ENCODE measurements around the gene ADORA1.

Gene ADORA1

DNA sequence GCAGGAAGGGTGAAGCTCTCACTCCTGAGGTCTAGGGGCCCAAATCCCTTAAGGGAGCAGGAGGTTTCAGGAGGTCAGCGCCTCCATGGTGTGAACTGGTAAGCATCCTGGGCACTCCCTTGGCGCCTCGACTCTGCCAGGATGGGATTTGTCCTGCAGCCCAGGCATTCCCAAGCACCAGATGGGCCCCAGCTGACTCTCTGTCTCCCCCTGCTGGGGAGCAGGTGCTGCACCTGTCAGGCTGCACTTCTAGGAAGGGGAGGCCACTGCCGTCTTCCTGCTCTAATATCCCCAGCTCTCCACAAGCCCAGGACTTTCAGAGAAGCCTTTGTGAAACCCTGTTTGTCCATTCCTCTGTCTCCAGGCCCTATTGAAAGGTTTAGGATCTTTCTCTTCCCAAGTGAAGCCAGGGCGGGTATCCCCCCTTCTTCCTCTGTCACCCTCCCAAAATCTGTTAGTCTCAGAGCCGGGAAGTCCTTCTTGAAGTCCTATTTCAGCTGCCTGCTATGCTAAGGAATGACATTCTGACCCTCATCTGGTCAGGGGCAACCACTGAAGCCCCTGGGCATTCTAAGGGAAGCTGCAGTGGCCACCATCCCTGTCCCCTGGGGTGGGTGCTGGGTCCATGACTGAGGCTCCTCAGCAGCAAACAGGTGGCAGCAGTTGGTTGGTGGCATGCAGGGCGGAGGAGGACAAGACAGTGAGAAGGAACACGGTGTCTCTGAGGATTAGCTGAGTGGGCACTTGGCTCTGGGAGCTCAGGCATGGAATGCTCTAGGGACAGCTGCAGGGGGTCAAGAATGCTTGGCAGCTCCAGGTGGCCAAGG is 44.9 kb downstream of the ADORA1 start:
- peak; percentile 18 to 28 for DNase-seq (ENCODE audit: low read depth in 2 of 2)

DNA sequence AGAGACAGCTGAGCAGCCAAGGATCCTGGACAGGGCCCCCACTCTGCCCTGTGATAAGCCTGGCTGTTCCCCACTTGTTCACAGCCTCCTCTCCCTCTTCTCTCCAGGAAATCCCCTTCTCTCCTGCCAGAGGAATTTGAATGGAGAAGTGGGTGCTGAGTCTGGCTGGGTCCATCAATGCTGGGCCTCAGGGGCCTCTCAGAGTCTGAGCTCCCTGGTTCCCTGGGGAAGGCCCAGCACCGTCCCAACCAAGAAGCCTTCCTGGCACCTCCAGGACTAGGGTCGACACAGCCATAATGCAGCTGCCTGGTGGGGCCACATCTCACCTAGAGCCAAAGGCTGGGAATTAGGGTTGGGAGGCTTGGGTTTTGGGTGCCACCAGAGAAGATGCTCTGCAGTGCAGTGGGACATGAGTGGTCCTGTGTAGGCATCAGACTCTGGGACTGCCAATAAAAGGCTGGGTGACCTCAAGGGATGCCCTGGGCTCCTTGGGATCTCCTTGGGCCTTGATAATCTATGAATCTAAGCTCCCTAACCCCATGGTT is 45.6 kb downstream of the ADORA1 start:
- DNase-seq (ENCODE audit: low read depth in 2 of 2) = no peak

DNA sequence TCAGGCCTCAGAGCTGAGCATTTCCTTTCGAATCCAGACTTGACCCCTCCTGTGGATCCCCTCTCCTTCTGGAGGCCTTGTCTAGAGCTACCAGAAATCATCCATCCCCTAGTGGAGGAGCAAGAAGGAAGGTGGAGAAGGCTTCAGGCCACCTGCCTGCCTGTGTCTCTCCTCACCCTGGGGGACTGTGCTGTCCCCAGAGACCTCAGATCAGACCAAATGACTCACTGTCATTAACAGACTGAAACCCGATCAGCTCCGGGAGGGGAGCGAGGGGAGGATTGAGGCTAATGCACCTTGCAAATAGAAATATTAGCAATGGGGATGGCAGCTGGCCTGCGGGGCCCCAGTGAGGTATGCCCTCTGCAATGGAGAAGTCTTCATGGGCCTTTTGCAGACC is 46.0 kb downstream of the ADORA1 start:
- DNase-seq (ENCODE audit: low read depth in 2 of 2) = no peak

DNA sequence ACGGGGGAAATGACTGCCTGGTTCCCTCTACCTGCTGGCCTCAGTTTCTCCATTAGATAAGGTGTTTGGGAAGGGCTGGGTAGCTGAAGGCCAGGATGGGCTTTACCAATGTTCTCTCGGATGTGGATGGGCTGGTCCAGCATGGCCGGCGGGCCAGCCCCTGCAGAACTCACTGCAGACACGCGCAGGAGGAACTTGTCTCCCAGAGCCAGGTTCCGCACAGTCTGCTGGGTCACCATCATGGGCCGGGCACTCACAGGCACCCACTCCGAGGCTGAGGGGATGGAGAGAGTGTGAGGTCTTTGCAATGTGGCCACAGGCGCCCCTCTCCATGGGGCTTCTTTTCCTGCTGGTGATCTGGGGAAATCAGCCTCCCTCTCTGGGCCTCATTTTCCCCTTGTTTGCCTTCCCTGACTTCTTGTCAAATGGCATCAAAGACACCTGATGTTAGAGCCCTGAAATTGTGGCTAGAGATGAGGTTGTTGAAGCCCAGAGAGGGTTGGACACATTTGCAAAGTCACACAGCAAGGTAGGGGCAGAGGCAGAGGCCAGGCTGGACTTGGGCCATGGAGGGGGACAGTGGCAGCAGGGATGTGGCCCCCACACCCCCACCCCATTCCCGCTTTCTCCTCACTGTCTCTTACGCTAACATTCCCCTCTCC is 46.9 kb downstream of the ADORA1 start:
- DNase-seq (ENCODE audit: low read depth in 2 of 2) = no peak

GRCh38 chr1:203175237-203175826 is 47.8 kb downstream of the ADORA1 start, which contains the start of gene MYBPH:
Gene MYBPH (minus strand): TSS chr1:203175826. CDS start chr1:203175755, 71 bp downstream.
- DNase-seq (ENCODE audit: low read depth in 2 of 2) = no peak

DNA sequence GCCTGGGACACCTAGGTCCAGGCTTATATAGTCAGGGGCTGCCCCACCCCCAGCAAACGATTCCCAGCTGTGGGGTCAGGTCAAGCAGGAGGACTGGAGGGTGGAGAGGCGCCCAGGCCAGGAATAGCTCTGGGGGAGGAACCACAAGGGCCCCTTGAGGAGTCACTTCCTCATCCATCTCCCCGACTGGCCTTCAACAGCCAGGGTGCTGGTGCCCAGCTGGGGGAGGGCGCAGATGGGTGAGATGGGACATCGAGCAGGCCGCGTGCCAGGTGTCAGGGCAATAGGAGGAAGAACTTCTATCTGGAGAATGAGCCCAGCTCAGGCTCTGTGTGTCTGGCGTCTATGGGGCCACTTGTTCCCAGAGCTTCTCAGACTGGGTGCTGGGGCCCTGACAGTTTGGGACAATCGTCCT is 48.3 kb downstream of the ADORA1 start:
- DNase-seq (ENCODE audit: low read depth in 2 of 2) = no peak

DNA sequence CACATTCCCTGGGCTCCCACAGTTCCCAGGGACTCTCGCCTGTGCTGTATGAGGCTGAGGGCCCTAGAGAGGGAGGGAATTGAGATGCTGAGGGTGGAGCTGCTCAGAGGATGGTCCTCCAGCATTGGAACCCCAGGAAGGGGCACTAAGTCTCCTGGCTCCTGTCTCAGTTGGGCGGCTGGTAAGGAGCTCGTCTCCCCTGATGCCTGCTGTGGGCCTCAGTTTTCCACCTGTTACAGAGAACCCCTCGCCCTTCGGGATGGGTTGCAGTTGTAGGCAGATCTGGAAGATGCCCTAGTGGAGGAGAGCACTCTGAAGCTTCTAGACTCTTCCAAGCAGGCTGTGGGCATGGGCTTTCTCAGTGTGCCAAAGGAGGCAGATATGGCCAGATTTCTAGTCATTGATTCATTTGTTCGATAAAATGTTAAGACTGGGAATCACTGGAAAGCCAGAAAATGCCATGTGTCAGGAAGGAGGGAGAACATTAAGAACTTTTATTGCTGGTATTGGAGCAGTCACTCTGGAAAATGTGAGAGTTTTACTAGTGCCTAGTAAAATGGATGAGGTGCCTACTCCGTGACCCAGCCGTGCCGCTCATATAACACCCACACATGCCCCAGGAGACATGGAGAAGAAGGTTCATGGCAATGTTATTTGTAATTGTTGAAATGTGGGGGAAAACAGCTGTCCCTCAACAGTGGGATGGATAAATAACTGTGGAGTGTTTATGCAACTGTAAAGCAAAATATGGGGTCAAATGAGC is 48.9 kb downstream of the ADORA1 start:
- no peak for DNase-seq (ENCODE audit: low read depth in 2 of 2)

DNA sequence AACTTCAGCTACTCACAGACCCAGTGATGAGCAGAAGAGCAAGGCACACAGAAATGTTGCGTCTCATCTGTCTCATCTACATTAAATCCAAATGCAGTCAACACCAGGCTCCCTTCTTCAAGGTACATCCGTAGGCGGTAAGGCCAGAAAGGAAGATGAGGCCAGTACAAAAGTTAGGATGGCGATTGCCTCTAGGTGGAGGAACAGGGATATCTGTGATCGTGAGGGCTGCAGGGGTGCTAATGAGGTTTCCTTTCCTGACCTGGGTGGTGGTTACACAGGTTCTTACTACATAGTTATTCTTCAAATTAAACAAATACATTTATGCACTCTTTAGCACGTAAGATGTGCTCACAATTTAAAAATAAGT is 49.5 kb downstream of the ADORA1 start:
- DNase-seq (ENCODE audit: low read depth in 2 of 2) = no peak

DNA sequence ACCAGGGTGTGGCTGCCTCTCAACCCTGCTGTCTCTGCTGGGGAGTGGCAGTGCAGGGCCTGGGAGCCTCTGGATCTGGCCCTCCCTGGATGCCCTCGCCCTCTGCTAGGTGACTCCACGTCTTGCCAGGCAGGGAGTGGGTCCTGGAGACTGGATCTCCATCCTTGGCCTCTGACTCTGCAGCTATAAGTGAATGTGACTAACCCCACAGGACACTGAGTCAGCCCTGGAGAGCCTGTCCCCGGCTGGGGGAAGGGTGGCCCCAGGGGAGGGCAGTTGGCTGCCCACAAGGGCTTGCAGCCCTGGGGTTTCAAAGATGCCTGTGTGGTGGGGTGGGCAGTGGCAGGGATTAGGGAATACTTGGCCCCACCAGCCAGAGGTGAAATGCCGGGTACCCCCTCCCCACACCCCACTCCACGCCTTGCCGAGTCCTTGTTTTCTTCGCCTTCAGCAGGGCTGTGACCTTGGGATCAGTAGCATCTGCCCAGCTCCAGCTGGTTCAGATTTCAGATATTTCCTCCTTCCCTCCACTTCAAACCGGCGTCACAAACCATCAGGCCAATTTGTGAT is 50.0 kb downstream of the ADORA1 start:
- DNase-seq (ENCODE audit: low read depth in 2 of 2) = no peak

GRCh38 chr1:203178083-203178482 is 50.6 kb downstream of the ADORA1 start:
- DNase-seq (ENCODE audit: low read depth in 2 of 2) = no peak

GRCh38 chr1:203178821-203179666 is 51.5 kb downstream of the ADORA1 start:
- no peak for DNase-seq (ENCODE audit: low read depth in 2 of 2)

DNA sequence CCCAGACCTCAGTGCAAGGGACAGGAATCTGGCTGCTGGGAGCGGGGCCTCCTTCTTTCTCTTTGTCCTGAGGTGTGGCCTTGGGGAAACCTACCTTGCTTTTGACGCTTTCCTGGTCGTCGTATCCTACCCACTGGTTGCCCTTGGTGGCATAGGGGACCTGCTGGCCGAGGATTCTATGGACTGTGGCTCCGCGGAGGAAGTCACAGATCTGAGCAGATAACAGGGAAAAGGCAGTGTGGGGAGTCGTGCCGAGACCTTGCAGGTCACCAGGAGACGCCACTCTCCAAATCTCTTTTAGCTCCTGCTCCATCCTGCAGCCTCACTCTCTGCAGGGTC is 52.1 kb downstream of the ADORA1 start:
- DNase-seq (ENCODE audit: low read depth in 2 of 2) = no peak

GRCh38 chr1:203180611-203181330 is 53.2 kb downstream of the ADORA1 start:
- no peak for DNase-seq (ENCODE audit: low read depth in 2 of 2)

DNA sequence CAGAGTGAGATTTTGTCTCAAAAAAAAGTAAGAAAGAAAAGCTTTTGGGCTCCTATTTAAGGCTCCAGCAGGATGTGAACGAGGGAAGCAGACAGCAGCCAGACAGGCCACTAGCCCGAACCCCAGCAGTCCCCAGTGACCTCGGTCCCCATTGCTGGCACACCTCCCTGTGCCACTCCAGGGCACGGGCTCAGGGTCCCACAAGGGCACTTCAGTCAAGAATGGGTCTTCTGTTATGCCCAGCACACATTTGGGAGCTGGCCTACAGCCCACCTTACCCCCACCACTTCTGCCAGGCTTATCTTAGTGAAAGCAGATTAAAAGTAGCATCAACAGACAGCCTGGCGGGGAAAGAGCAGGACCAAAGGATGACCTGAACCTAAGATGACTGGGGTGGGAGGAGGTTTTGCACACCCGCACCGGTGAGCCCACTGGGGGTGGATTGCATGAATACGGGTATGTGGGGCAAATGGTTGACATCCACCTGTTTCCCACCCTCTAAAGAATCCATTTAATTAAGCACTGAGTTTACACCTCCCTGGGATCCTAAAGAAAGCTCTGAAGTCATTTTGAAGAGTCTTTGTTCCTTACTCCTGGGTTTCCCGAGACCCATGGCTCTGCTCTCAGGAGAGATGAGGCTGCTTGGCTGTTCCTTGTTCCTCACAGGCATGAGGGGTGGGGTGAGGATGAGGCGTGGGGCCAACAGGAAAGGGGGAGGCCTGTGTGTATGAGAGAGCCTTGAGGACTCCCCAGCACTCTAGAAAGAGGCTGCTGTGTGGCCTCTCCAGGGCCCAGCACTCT is 54.3 kb downstream of the ADORA1 start:
- no peak for DNase-seq (ENCODE audit: low read depth in 2 of 2)

DNA sequence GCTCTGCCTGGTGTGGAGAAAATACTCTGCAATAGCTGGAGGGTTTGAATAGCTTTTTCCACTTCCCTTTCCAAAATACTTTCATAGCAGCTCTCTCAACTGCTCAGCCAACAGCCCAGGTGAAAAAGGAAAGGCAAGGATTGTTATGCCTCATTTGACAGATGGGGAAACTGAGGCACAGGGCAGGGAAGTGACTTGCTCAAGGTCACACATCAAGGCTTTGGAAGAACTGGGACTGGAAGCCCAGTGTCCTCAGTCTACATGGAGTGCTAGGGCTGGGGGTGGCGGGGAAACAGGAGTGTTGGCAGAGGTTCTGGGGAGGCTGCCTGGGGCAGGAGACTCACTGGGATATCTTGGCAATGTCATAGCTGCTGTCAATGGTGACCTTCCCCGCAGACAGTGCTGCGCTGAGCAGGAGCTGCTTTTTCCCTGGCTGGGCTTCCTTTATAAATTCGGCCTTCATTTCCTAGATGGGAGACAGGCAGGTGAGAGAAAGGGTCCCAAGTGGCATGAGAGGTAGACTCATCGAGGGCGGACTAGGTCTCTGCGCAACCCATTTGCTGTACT is 54.9 kb downstream of the ADORA1 start:
- no peak for DNase-seq (ENCODE audit: low read depth in 2 of 2)

DNA sequence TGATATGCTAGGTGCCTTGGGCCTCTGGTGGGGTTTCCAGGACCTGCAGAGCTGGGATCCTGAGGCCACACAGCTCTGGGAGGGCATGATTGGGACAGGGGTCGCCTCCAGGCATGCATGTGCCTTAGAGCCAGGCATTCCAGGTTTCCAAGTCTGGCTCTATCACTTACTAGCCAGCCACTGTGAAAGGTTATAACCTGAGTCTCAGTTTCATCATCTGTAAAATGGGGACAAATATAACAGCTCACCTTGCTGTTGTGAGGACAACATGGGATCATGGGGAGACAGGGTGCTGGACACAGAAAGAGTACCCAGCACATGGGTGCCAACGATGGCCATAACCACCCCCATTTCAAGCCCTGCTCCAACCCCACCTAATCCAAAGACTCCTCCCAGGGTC is 56.3 kb downstream of the ADORA1 start:
- DNase-seq (ENCODE audit: low read depth in 2 of 2) = no peak

DNA sequence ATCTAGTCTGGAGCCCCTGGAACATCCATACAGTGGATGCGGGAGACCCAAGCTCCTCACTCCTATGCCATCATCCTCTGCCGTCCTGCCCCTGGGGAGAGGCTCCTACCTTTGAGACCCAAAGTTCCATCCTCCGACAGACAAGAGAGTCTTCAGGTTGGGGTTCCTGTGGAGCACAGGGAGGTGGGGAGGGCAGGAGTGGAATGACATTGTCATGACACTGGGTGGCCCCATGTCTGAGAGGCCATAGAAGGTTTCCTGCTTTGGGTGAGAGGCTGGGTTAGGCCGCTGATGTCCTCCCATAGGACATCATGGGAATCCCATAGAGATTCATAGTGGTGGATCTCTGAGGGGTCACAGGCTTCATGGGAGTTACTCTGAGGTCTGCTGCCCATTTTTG is 56.9 kb downstream of the ADORA1 start:
- DNase-seq (ENCODE audit: low read depth in 2 of 2) = no peak

- no peak for DNase-seq (ENCODE audit: low read depth in 2 of 2)
Measured at GRCh38 chr1:203185061-203185461, 57.5 kb downstream of the ADORA1 start.

DNA sequence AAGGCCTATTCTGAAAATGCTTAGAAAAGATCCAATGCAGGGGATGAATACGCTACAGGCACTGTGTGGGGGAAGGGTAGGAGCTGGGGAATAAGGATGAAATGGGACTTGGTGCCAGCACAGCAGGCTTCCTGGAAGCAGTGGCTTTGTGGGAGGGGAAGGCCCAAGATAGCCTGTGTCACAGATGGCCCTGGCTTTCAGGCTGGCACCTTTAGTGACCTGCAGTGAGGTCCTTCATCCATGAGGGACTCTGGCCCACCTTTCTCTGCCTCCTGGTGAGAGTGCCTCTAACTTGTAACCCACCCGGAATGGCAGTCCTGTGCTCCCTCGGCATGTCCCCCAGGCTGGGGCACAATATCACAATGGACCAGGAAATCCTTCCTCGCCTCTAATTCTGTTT is 58.1 kb downstream of the ADORA1 start:
- DNase-seq (ENCODE audit: low read depth in 2 of 2) = no peak

Measured in activated CD4-positive, alpha-beta T cell treated with anti-CD3 and anti-CD28 coated beads for 24 hours (primary cell).